GM18861 (cell line): ENCODE data around the gene AGAP1.

Source experiments
- ATAC-seq: cut with Tn5 transposase; IDR thresholded peaks from one replicate; pipeline ENCODE4 v1.9.1; 2021; ENCODE audit not compliant: unreplicated experiment

Gene AGAP1

DNA sequence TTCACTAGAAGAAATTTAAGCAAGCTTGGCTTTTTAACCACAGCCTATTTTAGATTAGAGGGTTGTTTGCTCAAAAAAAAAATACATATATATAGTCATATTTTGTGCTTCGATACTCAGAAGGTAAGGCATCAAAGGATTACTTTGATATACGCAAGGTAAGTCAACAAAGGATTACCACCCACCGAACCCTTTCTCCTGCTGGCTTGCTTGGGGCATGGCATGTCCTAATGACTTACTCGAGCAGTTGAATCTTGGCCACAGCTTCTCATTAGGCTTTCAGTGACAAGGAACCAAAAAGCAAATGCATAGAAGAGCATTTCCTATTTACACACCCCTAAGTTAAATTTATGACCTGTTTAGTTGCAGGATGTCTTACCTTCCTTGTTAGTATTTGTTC is 295.7 kb downstream of the AGAP1 start:
- ATAC-seq: no peak

- no peak for ATAC-seq
Observed at GRCh38 chr2:235793163-235793752, 299.4 kb downstream of the AGAP1 start.

DNA sequence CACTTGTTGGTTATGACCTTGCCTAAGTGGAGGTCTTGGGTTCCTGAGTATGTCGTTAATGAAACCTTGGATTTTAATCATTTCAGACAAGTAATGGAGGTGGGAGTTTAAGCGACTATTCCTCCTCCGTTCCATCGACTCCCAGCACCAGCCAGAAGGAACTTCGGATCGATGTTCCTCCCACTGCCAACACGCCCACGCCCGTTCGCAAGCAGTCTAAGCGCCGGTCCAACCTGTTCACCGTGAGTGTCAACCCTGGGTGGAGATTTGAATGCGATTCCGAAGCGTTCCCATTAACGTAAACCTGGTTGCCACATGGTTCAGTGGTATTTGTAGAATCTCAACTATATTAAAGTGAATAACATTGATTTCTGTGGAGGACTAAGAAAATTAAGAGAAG is 305.4 kb downstream of the AGAP1 start:
- no peak for ATAC-seq

DNA sequence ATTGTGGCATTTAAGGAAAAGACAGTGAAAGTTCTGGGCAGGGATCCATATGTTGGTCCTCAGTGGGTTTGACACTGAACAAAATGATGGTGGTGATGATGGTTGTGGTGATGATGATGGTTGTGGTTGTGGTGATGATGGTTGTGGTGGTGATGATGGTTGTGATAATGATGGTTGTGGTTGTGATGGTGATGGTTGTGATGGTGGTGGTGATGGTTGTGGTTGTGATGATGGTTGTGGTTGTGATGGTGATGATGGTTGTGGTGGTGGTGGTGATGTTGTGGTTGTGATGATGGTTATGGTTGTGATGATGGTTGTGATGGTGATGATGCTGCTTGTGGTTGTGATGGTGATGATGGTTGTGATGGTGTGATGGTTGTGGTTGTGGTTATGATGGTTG is 308.7 kb downstream of the AGAP1 start:
- ATAC-seq: no peak

DNA sequence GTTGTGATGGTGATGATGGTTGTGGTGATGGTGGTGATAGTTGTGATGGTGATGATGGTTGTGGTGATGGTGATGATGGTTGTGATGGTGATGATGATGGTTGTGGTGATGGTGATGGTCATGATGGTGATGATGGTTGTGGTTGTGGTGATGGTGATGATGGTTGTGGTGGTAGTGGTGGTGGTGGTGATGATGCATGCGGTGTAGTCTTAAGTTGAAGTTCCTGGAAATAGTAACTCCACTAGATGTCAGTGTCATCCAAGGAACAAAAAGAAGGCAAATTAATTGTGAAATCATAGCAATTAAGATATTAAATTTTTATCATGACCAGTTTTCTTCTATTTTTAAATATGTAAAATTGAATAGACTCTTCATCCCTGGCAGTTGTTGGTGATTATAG is 309.2 kb downstream of the AGAP1 start:
- no peak for ATAC-seq

- ATAC-seq: no peak
Observed at GRCh38 chr2:235804676-235805075, 310.8 kb downstream of the AGAP1 start.

- ATAC-seq: no peak
Observed at GRCh38 chr2:235806986-235807750, 313.3 kb downstream of the AGAP1 start.

DNA sequence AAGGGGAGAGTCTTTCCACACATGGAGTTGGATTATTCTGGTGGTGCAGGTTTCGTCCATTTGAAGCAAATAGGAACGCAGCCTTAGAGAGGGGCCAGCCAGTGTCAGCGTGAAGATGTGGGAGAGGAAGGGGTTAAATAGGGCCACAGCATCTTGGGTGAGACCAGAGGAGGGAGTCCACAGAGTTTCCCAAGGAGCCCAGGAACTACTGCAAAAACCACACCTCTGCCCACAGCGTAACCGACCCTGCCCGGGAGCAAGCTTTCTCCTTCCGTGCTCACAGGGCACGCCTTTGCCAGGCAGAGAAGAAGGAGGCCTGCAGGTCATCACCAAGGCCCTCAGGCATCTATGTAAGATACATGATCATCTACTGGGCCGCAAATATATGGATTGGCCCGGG is 314.5 kb downstream of the AGAP1 start:
- no peak for ATAC-seq

GRCh38 chr2:235810252-235810651 is 316.4 kb downstream of the AGAP1 start:
- no peak for ATAC-seq

- ATAC-seq: no peak
Observed at GRCh38 chr2:235810846-235811245, 317.0 kb downstream of the AGAP1 start.

GRCh38 chr2:235811446-235812184 is 317.8 kb downstream of the AGAP1 start:
- no peak for ATAC-seq

GRCh38 chr2:235812185-235812665 is 318.4 kb downstream of the AGAP1 start:
- no peak for ATAC-seq

- ATAC-seq: no peak
Observed at GRCh38 chr2:235813398-235813797, 319.6 kb downstream of the AGAP1 start.

DNA sequence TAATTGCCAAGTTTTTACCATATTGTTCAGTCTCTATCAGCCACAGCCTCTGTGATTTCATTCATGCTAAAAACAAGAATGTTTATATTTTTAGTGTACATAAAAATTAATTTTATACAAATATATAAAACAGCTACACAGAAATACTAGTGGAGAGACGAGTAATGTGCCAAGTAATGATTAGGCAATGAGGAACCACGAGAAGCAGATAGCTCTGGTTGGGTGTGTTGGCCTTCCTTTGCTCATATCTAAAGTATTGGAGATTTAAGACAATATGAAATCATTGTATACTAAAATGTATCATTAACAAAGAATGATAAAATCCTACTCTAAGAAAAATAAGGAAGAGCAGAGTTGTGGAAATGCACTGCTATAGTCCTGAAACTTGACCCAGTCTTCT is 326.7 kb downstream of the AGAP1 start:
- ATAC-seq: no peak

- ATAC-seq: no peak
Observed at GRCh38 chr2:235824331-235824730, 330.5 kb downstream of the AGAP1 start.

- ATAC-seq: no peak
Observed at GRCh38 chr2:235825946-235826345, 332.1 kb downstream of the AGAP1 start.

DNA sequence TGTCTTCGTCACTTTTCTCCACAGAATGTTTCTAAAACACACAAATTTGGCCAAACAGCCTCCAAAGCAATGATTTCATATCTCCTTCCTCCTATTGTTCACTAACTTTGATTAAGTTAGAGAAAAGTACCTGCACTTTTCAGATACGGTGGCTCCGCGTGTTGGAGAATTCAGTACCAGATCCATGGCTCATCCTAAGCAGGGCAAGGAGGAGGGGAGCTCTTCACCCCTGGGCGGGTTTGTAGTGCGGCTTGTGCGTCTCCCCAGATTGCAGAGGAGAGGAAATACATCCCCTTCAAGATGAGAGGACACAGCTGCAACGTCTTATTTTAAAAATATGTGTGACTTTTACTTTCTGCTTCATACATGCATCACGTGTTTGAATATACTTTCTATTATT is 333.0 kb downstream of the AGAP1 start:
- ATAC-seq: no peak

DNA sequence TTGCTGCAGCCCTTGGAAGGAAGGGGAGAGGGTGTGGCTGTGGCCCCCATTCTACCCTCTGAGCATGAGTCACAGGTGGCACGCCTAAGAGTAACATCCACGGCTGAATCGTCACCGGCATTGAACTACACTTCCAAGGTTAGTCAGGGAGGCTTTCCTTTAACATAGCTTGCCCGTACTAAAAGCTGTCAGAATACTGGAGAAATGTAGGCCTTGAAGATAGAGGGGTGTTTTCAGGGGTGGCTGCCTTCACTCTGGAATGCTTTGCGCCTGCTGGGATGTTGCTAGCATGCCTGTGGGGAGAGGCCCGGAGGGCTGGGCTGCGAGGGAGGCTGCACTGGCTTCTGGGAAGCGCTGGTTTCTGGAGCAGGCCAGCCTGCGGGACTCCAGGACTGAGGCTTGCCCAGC is 333.7 kb downstream of the AGAP1 start:
- no peak for ATAC-seq

DNA sequence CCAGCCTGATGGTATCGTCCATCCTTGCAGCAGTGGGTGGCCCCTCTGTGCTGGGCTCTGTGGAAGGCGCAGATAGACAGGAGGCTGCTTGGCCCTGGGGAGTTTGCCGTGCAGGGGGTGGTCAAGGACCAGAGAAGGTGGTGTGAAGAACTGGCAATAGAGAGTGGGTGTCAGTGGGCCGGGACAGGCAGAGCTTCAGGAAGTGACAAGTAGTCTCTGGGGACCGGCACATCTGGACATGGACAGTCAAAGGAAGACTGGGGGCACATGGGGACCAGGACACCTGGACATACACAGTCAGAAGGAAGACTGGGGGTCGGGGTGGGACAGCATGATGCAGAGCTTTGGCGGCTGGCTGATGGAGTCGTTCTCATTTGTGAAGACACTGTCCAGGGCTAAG is 335.9 kb downstream of the AGAP1 start:
- ATAC-seq: no peak

DNA sequence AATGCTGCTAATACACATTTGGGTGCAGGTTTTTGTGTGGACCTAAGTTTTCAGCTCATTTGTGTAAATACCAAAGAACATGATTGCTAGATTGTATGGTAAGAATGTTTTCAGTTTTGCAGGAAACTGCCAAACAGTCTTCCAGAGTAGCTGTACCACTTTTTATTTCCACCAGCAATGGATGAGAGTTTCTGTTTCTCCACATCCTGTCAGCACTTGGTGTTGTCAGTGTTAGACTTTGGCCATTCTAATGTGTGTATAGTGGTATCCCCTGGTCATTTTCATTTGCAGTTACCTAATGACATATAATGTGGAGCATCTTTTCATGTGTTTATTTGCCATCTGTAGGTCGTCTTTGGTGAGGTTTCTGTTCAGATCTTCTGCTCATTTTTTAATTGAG is 337.9 kb downstream of the AGAP1 start:
- no peak for ATAC-seq

- ATAC-seq: no peak
Observed at GRCh38 chr2:235832941-235833340, 339.1 kb downstream of the AGAP1 start.
